HEK293 (cell line): ENCODE data around the gene SAPCD1.

Experiments used
- GLIS1 ChIP-seq: fragments of 450-650 bp; formaldehyde crosslinking; IDR thresholded peaks from 2 replicates; pipeline ENCODE4 v1.5.1; 2016; ENCODE audit warnings: missing biosample characterization, missing genetic modification characterization
- IKZF3 ChIP-seq: fragments of 450-650 bp; IDR thresholded peaks from 2 replicates; pipeline ENCODE4 v1.5.0; 2018; ENCODE audit warnings: missing biosample characterization, mild to moderate bottlenecking, missing genetic modification characterization, moderate library complexity
- KLF9 ChIP-seq: fragments of 450-650 bp; formaldehyde crosslinking; IDR thresholded peaks from 2 replicates; pipeline ENCODE4 v1.5.1; 2016; ENCODE audit warnings: missing biosample characterization, missing genetic modification characterization, low read depth
- MZF1 ChIP-seq: fragments of 450-650 bp; formaldehyde crosslinking; IDR thresholded peaks from 2 replicates; pipeline ENCODE4 v1.5.1; 2017; ENCODE audit warnings: missing biosample characterization, missing genetic modification characterization, borderline replicate concordance
- PRDM10 ChIP-seq: fragments of 450-650 bp; formaldehyde crosslinking; IDR thresholded peaks from 2 replicates; pipeline ENCODE4 v1.5.1; 2016; ENCODE audit warnings: missing biosample characterization, missing genetic modification characterization
- RBAK ChIP-seq: fragments of 450-650 bp; formaldehyde crosslinking; IDR thresholded peaks from 2 replicates; pipeline ENCODE4 v1.5.1; 2016; ENCODE audit warnings: missing biosample characterization, missing genetic modification characterization
- SP2 ChIP-seq: fragments of 450-650 bp; formaldehyde crosslinking; IDR thresholded peaks from 2 replicates; pipeline ENCODE4 v1.5.1; 2016; ENCODE audit warnings: missing biosample characterization, missing genetic modification characterization
- SP3 ChIP-seq: fragments of 450-650 bp; formaldehyde crosslinking; IDR thresholded peaks from 2 replicates; pipeline ENCODE4 v1.5.1; 2016; ENCODE audit warnings: missing biosample characterization, missing genetic modification characterization
- WT1 ChIP-seq: fragments of 450-650 bp; formaldehyde crosslinking; IDR thresholded peaks from 2 replicates; pipeline ENCODE4 v1.5.1; 2016; ENCODE audit warnings: missing biosample characterization, missing genetic modification characterization
- ZFP69B ChIP-seq: fragments of 450-650 bp; formaldehyde crosslinking; IDR thresholded peaks from 2 replicates; pipeline ENCODE4 v1.5.1; 2016; ENCODE audit warnings: missing biosample characterization, missing genetic modification characterization
- ZNF10 ChIP-seq: fragments of 450-650 bp; formaldehyde crosslinking; IDR thresholded peaks from 2 replicates; pipeline ENCODE4 v1.5.1; 2017; ENCODE audit warnings: missing biosample characterization, missing genetic modification characterization
- ZNF202 ChIP-seq: fragments of 450-650 bp; formaldehyde crosslinking; IDR thresholded peaks from 2 replicates; pipeline ENCODE4 v1.5.1; 2016; ENCODE audit warnings: missing biosample characterization, missing genetic modification characterization, borderline replicate concordance
- ZNF248 ChIP-seq: fragments of 450-650 bp; formaldehyde crosslinking; IDR thresholded peaks from 2 replicates; pipeline ENCODE4 v1.5.1; 2017; ENCODE audit warnings: missing biosample characterization, missing genetic modification characterization
- ZNF488 ChIP-seq: fragments of 450-650 bp; formaldehyde crosslinking; IDR thresholded peaks from 2 replicates; pipeline ENCODE4 v1.5.1; 2016; ENCODE audit warnings: missing biosample characterization, missing genetic modification characterization
- ZNF518A ChIP-seq: fragments of 450-650 bp; formaldehyde crosslinking; conservative IDR thresholded peaks from 2 replicates; pipeline ENCODE4 v1.5.1; 2016; ENCODE audit warnings: low read depth, missing biosample characterization, missing genetic modification characterization
- ZNF621 ChIP-seq: fragments of 450-650 bp; formaldehyde crosslinking; IDR thresholded peaks from 2 replicates; pipeline ENCODE4 v1.5.1; 2017; ENCODE audit warnings: missing biosample characterization, missing genetic modification characterization
- ZNF629 ChIP-seq: fragments of 450-650 bp; formaldehyde crosslinking; IDR thresholded peaks from 2 replicates; pipeline ENCODE4 v1.5.1; 2017; ENCODE audit warnings: missing biosample characterization, missing genetic modification characterization
- ZNF692 ChIP-seq: fragments of 450-650 bp; formaldehyde crosslinking; IDR thresholded peaks from 2 replicates; pipeline ENCODE4 v1.5.1; 2016; ENCODE audit warnings: missing biosample characterization, missing genetic modification characterization
- ZNF776 ChIP-seq: fragments of 450-650 bp; formaldehyde crosslinking; IDR thresholded peaks from 2 replicates; pipeline ENCODE4 v1.5.0; 2017; ENCODE audit warnings: missing biosample characterization, missing genetic modification characterization, borderline replicate concordance
- TF ChIP-seq, protein P1 (sequence below): fragments of 450-650 bp; formaldehyde crosslinking; IDR thresholded peaks from 2 replicates; pipeline ENCODE4 v1.5.1; 2017; ENCODE audit warnings: missing biosample characterization, missing genetic modification characterization
- TF ChIP-seq, protein P2 (sequence below): fragments of 450-650 bp; formaldehyde crosslinking; IDR thresholded peaks from 2 replicates; pipeline ENCODE4 v1.5.1; 2016; ENCODE audit warnings: missing biosample characterization, missing genetic modification characterization
- TF ChIP-seq, protein P3 (sequence below): fragments of 450-650 bp; formaldehyde crosslinking; IDR thresholded peaks from 2 replicates; pipeline ENCODE4 v1.5.1; 2016; ENCODE audit warnings: missing biosample characterization, missing genetic modification characterization

Gene SAPCD1

DNA sequence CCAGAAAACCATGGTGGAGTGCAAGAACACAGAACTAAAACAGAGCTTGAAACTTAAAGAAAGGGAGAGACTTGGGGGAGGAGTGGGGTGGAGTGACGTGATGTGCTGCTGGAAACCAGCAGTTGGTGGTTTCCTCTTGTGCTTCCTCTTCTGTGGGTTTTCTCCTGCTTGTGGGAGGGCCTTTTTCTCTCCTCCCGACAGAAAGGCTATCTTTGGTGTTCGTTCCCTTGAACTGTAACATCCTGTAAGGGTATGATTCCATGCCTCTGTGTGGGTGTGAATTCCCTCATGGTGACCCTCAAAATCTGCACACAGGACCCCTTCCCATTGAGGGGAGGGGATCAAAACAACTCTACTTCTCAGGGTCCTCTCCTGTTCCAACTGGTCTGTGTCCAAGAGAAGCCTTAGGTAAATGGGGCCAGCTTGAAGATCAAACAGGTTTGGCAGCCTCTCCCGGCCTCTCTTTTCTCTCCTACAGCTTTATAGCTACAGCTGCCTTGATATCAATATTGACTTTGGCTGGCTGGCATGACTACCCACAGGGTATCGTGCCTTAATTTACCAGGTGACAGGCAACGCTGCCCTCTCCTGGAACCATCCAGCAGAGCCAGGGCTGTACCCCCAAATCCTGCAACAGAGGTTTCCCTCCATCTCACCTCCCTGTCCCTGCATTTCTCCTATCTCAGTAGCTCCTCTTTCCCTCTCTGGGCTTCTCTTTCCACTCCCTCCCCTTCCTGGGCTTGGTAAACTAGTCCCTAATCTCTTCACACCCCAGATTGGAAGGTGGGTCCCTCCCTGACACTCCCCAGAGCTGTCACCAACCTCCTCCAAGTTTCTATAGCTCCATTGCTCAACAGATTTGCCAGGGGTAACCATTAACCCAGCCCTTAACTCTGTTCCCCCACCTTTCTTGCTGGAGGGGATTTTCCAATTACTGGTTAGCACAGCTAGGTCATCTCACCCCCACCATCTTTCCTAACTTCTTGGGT is 24.2 kb upstream of the SAPCD1 start (continued):
- TF ChIP-seq, protein P1, sequence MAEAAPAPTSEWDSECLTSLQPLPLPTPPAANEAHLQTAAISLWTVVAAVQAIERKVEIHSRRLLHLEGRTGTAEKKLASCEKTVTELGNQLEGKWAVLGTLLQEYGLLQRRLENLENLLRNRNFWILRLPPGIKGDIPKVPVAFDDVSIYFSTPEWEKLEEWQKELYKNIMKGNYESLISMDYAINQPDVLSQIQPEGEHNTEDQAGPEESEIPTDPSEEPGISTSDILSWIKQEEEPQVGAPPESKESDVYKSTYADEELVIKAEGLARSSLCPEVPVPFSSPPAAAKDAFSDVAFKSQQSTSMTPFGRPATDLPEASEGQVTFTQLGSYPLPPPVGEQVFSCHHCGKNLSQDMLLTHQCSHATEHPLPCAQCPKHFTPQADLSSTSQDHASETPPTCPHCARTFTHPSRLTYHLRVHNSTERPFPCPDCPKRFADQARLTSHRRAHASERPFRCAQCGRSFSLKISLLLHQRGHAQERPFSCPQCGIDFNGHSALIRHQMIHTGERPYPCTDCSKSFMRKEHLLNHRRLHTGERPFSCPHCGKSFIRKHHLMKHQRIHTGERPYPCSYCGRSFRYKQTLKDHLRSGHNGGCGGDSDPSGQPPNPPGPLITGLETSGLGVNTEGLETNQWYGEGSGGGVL (tag by site-specific recombination), result peak; percentile 94
- TF ChIP-seq IKZF3 (tag by site-specific recombination), result peak; percentile 66; the same call in 1 of the 2 replicates
- TF ChIP-seq RBAK (tag by site-specific recombination), result no peak
- no peak for TF ChIP-seq KLF9 (tag by site-specific recombination)
- no peak for TF ChIP-seq ZNF621
- TF ChIP-seq WT1 (tag by site-specific recombination), result peak; percentile 97
- TF ChIP-seq ZNF248 (tag by site-specific recombination), result no peak
- TF ChIP-seq ZNF10 (tag by site-specific recombination), result peak; percentile 90
- peak; percentile 62 for TF ChIP-seq PRDM10
- TF ChIP-seq ZNF518A (tag by site-specific recombination), result 0 out of 2 replicates have a peak, but pooled peaks have one; percentile 15
- TF ChIP-seq, protein P2, sequence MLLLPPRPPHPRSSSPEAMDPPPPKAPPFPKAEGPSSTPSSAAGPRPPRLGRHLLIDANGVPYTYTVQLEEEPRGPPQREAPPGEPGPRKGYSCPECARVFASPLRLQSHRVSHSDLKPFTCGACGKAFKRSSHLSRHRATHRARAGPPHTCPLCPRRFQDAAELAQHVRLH (tag by site-specific recombination), result 0 out of 2 replicates have a peak, but pooled peaks have one; percentile 35
- no peak; the same call in 1 of the 2 replicates for TF ChIP-seq SP3 (tag by site-specific recombination)
- peak; percentile 34; the same call in 1 of the 2 replicates for TF ChIP-seq GLIS1
- TF ChIP-seq ZFP69B (tag by site-specific recombination), result peak; percentile 63
- TF ChIP-seq ZNF488 (tag by site-specific recombination), result no peak
- TF ChIP-seq ZNF629 (tag by site-specific recombination), result peak; percentile 92
- TF ChIP-seq ZNF776 (tag by site-specific recombination), result no peak
- TF ChIP-seq MZF1, result peak; percentile 16; the same call in 1 of the 2 replicates
- TF ChIP-seq, protein P3, sequence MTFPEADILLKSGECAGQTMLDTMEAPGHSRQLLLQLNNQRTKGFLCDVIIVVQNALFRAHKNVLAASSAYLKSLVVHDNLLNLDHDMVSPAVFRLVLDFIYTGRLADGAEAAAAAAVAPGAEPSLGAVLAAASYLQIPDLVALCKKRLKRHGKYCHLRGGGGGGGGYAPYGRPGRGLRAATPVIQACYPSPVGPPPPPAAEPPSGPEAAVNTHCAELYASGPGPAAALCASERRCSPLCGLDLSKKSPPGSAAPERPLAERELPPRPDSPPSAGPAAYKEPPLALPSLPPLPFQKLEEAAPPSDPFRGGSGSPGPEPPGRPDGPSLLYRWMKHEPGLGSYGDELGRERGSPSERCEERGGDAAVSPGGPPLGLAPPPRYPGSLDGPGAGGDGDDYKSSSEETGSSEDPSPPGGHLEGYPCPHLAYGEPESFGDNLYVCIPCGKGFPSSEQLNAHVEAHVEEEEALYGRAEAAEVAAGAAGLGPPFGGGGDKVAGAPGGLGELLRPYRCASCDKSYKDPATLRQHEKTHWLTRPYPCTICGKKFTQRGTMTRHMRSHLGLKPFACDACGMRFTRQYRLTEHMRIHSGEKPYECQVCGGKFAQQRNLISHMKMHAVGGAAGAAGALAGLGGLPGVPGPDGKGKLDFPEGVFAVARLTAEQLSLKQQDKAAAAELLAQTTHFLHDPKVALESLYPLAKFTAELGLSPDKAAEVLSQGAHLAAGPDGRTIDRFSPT (tag by site-specific recombination), result peak; percentile 34; the same call in 1 of the 2 replicates
- TF ChIP-seq ZNF202, result no peak
- TF ChIP-seq ZNF692, result peak; percentile 87
- peak; percentile 82 for TF ChIP-seq SP2 (tag by site-specific recombination)
